Stimulated activated CD4-positive, alpha-beta T cell treated with anti-CD3 and anti-CD28 coated beads, TNF-alpha, amount 100 ng/mL, for 24 hours (primary cell): Measurements from ENCODE around the gene MACROD1.

Experiments
- DNase-seq, 3 experiments: peaks; one replicate each; pipeline ENCODE4 v3.0.0-alpha.2; 2020; ENCODE audit warnings: low read depth in 3 of 3

MACROD1 gene

GRCh38 chr11:64131683-64132190 lies 34.2 kb downstream of the MACROD1 start:
- DNase-seq = no peak

- DNase-seq = no peak
Measured at GRCh38 chr11:64130618-64131017, 35.3 kb downstream of the MACROD1 start.

- no peak for DNase-seq
Measured at GRCh38 chr11:64129403-64129802, 36.5 kb downstream of the MACROD1 start.

DNA sequence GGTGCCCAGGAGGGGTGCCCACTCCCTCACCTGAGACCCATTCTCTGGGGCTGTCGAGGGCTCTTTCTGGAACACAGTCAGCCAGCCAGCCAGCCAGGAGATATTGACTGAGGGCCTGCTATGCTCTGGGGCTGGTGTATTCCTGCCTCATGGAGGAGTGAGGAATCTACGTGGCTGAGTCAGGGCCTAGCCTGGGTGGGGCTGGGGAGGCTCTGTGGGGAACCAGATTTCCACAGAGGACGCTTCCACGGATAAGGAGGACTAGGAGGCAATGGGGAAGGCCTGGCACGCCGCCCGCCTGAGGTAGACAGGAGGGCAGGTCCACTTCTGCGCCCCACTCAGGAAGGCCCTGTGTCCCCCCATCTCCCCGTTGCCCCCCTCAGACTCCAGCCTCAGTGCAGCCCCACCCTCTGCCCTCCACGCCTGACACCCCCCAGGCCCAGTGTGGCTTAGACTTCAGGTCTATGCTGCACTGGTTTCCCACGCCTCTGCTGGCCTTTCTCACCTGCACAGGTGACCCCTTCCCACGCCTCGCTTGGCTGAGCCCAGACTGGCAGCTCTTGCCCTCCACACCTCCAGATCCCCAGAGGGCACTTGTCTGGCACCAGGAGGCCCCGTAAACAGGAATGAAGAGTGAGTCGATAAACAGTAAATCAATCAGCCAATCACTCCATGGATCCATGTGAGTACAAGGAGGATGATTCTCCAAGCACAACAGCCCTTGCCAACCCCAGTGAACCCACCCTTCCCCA lies 37.5 kb downstream of the MACROD1 start:
- no peak for DNase-seq

- no peak for DNase-seq
Measured at GRCh38 chr11:64127267-64128072, 38.4 kb downstream of the MACROD1 start.

GRCh38 chr11:64126796-64127195 lies 39.1 kb downstream of the MACROD1 start:
- DNase-seq = no peak

GRCh38 chr11:64126371-64126770 lies 39.5 kb downstream of the MACROD1 start:
- DNase-seq = no peak

- no peak for DNase-seq
Measured at GRCh38 chr11:64125676-64126075, 40.2 kb downstream of the MACROD1 start.

GRCh38 chr11:64124147-64124546 lies 41.8 kb downstream of the MACROD1 start:
- no peak for DNase-seq

DNA sequence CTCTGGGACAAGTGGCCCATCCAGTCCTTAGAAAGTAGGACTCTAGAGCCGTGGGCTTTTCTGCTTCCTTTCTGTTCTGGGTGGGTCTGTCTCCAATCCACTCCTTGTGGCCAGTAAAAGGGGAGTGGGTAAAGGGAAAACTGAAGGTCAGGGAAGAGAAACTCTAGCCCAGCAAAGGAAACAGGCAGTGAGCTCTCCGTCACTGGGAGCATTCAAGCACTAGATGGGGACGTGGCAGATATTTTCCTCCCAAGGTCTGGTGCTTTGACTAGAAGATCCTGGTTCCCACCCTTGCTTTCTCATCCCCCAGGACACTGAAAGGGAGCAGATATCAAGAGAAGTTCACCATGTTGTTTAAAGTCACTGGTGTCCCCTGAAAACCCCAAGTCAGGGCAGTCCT lies 42.2 kb downstream of the MACROD1 start:
- no peak for DNase-seq

- DNase-seq = no peak
Measured at GRCh38 chr11:64122411-64123410, 43.2 kb downstream of the MACROD1 start.

GRCh38 chr11:64121663-64122410 lies 44.1 kb downstream of the MACROD1 start:
- no peak for DNase-seq

DNA sequence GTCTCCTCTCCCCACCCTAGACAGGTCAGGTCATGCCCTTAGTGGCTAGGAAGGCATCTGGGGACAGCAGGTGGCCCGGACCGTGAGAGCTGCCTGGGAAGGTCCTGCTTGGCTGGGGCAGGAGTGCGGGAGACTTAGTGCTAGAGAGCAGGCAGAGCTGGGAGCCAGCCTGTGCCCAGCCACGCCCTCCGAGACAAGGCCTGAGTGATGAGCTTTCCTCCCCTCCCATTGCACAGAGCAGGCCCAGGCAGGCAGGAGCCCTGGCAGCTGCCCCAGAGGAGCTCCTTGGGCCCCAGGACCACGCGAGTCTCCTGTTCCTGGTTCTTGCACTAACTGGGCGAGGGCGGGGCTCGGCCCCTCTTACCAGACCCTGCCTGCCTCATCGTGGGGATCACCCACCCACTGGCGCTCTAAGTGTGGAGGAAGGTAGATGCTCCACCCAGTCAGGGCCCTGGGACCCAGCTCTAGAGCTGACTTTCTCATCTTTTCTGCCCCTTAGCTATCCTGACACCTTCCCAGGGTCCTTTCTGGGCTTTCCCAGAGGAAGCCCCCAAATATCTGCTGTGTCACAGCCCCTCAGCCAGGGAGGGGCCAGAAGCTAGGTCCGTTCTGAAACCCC lies 44.9 kb downstream of the MACROD1 start:
- DNase-seq = no peak

GRCh38 chr11:64119700-64120099 lies 46.2 kb downstream of the MACROD1 start:
- no peak for DNase-seq

DNA sequence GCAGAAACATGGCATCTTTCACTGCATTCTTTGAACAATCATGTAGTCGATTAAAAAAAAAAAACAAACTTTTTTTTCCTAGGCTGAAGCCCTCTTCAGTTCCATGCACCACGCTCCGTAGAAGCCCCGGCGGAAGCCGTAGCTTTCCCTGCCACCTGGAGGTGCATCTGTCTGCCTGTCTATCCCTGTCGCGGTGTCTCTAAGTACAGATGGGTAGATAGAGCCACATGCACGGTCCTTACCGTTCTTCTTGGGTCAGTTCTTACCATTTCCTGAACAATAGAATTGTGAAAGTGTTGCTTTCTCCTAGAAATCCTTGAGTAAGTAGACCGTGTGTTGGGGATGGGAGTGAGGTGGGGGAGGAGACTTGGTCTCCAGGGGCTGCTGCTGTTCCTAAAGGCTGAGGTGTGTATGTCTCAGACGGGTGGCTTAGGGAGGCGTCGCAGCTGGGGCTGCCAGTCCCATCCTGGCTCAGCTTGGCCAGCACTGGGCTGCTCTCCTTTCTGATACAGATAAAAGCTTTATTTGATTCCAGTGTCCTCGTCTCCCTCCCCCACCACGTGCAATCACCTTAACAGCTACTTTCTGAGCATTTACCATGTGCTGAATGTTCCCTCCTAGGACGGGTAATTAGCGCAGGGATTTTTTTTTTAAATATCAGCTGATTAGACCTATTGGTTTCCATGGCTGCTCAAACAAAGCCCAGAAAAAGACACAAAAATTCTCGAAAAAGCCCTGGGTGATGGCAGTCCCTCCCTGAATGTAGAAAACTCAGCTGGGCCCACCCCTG lies 46.8 kb downstream of the MACROD1 start:
- DNase-seq = no peak

- no peak for DNase-seq
Measured at GRCh38 chr11:64117763-64118459, 48.0 kb downstream of the MACROD1 start.

DNA sequence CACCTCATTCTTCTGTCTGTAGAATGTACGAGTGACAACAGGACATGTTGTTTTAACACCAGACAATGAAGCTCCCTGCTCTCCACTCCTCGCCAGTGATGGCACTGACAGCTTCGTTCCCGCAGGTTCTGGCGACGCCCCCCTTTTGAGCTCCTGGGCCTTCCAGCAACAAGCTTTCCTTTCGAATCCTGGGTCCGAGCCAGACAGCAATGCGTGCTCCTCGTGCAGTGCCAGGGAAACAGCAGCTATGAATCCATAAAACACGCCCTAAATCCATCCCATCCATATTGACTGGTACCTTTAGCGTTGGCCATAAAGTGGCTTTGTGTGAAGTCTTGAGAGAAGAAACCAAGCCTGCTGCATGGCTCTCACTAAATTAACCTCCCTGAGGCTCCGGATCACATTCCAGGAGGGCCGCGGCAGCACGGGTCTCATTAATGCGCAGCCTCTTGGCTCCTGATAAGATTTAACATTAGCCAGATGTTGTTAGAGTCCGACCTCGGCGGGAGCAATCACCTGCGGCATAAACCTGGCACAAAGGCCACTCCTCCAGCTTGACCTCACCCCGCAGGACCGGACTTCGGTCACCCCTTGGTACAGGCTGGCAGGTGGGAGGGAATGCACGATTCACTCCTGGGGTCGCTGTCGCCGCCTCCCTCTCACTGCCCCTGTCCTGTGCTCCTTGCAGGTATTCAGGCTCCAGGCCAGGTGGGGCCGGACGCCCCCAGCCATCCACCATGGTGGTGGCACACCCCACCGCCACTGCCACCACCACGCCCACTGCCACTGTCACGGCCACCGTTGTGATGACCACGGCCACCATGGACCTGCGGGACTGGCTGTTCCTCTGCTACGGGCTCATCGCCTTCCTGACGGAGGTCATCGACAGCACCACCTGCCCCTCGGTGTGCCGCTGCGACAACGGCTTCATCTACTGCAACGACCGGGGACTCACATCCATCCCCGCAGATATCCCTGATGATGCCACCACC lies 50.1 kb downstream of the MACROD1 start:
- no peak for DNase-seq

- no peak for DNase-seq
Measured at GRCh38 chr11:64114231-64114630, 51.7 kb downstream of the MACROD1 start.
